GM18858 (cell line): ENCODE data around the gene TBC1D26.
"Not testable (repeated sequence)": the region's sequence is repeated elsewhere in the genome, so short reads cannot be mapped to it uniquely, and the experiment has no call there.

Experiments used
- ATAC-seq: cut with Tn5 transposase; IDR thresholded peaks from one replicate; pipeline ENCODE4 v1.9.1; 2021; ENCODE audit not compliant: unreplicated experiment

TBC1D26 gene

DNA sequence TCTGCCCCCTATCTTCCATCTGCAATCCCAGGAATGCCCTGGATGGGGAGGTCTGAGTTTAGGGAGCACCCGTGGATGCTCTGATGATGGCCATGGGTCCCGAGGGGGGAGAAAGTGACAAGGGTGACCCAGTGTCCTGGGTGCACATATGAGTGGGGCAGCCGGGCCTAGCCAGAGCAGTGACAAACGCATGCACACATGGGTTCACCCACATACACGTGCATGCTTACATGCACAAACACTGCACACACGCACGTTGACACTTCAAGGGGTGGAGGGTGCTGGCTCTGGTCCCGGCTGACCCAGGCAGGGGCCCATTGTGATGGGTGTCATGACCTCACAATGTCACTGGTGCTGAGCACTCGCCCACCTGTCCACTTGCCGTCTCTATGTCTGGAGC, at the start of gene TBC1D26:
Gene TBC1D26, plus strand, starts transcription at position 384 of the 400 bp plus-strand sequence. CDS start 3,066 bp downstream, outside the sequence.
- ATAC-seq = not testable (repeated sequence)

DNA sequence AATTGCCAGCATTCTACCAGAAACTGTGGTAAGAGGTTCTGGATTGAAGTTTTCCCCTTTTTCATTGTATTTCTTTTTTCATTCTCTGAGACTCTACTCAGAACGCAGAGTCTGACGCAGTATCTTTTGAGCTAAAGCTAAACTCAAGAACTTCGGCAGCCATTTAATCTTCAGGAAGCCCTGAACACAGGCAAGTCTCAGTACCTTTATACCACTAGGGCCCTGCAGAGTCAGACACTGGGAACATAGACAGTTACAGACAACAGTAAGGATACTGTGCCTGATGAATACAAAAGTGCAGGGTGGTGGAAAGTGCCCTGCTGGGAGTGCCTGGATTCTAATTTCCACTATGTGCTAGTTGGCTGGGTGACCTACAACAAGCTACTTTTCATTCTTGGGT, 48.9 kb upstream of the TBC1D26 start:
- ATAC-seq = not testable (repeated sequence)

DNA sequence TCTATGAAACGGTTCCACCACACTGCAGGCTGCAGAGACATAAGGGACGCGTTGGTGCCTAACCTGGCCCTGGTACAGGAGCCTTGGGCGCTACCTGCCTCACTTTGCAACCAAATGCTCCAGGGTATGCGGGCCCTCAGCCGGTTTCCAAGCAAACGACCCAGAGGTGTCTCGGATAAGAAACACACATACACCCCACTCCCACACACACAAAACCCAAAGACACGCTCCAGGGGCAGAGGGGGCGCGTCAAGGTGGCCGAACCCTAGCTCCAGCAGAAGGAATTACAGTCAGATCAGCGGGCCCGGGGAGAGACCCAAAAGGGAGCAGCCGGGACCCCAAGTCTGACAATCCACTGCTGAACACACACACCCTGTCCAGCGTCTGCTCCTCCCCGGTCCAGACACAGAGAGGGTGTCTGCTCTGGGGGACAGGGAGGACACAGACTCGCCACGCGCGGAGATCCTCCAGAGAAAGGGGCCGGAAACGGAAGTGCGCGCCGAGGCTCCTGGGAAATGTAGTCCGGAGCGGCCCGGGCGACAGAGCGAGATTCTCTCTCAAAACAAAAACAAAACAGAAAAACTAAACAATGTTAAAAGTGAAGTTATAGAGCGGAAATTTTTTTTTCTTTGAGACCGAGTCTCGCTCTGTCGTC, 48.1 kb upstream of the TBC1D26 start, which contains the start of gene TRIM16:
Gene TRIM16, minus strand, starts transcription at position 488 of the 655 bp plus-strand sequence. CDS start 32,702 bp downstream, outside the sequence.
- peak; percentile 69 for ATAC-seq

DNA sequence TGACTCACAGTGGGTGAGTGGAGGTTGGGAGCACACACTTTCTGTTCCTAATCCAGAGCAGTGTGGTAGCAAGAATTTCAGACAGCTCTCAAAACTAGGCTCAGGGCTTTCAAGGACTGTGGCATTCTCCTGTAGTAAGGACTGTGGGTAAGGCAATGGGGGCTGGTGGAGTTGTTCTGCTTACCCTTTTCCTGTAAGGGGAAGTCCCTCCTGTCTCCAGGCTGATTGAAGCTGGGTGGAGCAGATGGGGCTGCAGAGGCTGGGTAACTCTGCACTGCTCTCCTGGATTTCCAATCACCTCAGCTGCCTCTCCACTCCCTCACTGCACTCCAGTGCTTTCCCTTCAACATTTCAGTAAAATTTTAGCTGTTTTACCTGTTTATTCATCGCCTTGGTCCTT, 44.6 kb upstream of the TBC1D26 start:
- ATAC-seq = not testable (repeated sequence)

DNA sequence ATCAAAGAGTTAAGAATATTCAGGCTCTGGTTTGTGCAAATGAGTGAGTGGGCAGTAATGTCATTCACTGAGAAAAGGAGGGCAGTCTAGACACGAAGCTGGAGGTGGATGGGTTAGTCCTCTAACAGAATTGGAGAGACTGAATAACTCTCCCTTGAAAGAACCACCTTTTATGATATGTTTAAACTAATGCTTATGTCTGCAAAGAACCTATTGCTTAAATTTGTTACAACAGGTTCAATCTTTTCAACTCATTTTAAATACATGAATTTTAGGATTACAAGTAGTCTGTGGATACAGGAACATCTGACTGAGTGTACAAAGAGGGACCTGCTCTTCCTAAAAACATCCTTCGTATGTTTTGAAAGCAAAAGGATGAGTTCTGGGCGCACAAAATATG, 33.1 kb upstream of the TBC1D26 start:
- not testable (repeated sequence) for ATAC-seq

DNA sequence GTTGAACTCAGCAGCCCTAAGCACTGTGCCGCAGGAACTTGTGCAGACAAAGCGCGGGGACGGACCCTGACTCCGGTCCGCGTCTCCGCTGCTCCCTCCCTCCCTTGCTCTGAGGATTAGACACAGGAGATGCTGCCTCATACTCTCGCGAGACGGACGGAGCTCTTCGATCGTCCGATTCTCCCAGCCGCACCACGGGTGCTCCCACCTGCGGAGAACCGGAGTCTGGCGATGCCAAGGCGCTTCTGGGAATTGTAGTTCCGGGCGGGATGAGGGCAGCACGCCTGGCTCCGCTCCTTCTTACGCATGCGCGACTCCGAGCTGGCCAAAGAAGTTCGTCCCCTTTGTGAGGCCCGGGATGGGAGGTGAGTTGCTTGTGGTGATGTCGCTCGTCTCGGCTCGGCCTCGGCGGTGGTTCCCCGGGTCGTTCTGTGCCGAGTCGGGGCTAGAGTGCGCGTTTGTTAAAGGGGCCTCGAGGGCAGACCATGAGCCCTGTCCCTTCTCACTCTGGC, 32.6 kb upstream of the TBC1D26 start, which contains the start of gene ZNF286A:
Gene ZNF286A, plus strand, starts transcription at position 340 of the 512 bp plus-strand sequence. CDS start 578 bp downstream, outside the sequence.
- ATAC-seq = peak; percentile 95

DNA sequence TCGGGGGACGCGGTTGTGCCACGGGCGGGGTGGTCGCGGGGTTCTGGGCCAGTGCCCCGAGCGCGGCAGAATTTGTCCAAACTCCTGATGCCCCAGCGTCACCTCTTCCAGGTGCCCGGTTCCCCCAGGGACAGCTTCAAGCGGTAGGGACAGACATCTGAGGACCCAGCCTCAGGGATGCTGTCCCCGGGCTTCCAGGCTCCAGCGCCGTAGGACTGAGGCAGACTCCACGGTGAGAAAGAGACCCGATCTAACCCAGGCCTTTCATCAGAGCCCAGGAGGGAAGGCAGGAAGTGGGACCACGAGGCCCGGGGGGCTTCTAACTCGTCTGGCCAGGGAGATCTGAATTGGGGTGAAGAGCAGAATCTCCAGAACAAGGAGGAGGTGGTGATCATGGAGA, 32.1 kb upstream of the TBC1D26 start:
- ATAC-seq = not testable (repeated sequence)

DNA sequence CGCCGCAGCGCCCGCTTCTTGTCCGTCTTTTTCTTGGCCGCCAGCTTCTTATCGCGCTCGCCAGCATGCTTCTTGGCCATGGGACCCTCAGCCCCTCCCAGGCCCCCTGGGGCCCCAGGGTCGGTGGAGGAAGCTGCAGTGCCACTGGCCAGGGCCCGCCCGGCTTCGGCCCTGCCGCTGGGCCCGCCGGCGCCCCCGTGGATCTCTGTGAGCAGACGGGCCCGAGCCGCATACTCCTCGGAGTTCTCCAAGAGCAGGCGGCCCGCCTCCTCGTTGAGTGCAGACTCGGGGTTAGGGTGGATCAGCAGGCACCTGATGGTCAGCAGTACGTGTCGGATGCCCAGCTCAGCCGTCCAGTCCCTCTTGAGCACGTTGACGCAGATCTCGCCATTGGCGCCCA, 27.8 kb upstream of the TBC1D26 start:
- not testable (repeated sequence) for ATAC-seq

DNA sequence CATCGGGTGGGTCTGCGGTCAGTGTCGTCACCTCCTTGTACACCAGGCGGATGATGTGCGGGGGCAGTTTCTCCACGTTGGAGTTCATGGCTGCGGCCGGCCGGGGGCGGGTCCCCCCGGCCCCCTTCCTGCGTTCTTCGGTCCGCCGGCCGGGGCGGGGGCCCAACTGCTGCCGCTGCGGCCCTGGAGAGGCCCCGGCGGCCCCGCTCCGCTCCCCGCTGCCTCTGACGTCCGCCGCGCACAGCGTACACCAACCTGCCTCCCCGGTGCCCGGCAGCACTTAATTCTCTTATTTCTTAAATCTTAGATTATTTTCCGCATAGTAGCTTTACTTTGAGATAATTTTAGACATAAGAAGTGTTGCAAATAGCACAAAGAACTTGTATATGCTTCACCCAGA, 27.3 kb upstream of the TBC1D26 start:
- ATAC-seq = not testable (repeated sequence)

DNA sequence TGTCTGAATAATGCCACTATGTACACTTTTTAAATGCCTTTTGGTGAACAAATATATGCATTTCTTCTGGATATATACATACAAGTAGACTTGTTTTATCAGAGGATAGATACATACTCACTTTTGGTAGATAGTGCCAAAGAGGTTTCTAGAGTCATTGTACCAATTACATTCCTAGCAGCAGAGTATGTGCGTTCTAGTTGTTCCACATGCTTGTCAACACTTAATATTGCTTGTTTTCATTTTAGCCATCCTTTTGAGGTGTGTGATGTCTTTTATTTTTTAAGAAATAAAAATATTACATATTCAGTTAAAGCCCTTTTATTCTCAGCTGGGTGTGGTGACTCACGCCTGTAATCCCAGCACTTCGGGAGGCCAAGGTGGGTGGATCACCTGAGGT, 23.2 kb upstream of the TBC1D26 start:
- not testable (repeated sequence) for ATAC-seq

DNA sequence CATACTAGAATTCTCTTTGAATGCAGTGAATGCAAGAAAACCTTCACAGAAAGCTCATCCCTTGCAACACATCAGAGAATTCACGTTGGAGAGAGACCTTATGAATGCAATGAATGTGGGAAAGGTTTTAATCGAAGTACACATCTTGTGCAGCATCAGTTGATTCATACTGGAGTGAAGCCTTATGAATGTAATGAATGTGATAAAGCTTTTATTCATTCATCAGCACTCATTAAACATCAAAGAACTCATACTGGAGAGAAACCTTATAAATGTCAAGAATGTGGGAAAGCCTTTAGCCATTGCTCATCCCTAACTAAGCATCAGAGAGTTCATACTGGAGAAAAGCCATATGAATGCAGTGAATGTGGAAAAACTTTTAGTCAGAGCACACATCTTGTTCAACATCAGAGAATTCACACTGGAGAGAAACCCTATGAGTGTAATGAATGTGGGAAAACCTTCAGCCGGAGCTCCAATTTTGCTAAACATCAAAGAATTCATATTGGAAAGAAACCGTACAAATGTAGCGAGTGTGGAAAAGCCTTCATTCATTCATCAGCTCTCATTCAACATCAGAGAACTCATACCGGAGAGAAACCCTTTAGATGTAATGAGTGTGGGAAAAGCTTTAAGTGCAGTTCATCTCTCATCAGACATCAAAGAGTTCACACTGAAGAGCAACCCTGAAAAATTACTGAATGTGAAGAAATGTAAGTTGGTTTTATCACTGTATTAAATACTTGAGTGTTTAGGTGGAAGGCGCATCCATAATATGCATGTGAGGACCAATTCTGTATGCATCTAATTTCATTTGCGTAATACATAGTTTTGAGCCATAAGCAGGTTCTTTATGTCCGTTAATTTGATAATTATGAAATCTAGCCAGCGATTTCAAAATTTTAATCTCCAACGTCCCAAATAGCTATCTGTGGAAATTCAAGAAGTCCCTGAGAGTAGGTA, 15.2 kb upstream of the TBC1D26 start:
- not testable (repeated sequence) for ATAC-seq

DNA sequence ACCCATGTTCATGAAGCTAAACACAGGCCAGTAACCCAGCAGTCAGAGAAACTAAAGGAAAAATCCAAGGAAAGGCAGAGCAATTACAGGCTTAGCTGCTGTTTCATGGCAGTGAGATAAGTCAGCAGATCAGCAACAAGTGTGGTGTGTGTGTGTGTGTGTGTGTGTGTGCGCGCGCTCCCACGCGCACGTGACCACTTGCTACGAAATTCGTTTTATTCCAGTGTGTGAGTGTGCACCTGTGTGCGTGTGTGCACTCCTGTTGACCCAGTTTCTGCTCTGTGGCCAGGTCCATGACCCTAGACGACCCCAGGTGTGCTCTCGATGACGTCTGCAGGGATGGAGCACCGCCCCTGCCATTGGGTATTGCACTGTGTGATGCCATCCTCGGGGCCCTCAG, 1.5 kb upstream of the TBC1D26 start:
- ATAC-seq = not testable (repeated sequence)

DNA sequence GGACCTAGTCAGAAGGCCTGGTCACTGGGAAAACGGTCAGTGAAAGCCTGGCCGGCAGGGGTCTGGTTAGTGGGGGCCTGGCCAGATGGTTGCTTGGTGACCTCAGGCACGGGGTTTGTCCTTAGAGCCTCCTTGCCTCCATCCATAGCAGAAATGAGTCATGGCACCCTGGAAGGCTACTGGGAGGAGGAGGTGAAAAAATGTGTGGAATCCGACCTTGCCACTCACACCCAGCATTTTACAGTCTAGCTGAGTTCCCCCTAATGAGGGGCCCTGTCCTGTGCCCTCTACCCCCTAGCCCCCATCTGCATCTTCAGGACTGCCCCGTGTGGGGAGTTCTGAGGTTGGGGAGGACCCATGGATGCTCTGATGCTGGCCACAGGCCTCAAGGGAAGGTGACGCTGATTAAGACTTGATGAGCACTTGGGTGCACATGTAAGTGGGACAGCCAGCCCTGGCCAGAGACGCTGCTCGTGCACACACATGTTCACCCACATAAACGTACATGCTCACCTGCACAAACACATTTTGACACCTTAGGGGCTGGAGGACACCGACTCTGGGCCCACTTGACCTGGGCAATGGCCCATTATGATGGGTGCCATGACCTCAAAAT, 1.2 kb downstream of the TBC1D26 start:
- not testable (repeated sequence) for ATAC-seq

DNA sequence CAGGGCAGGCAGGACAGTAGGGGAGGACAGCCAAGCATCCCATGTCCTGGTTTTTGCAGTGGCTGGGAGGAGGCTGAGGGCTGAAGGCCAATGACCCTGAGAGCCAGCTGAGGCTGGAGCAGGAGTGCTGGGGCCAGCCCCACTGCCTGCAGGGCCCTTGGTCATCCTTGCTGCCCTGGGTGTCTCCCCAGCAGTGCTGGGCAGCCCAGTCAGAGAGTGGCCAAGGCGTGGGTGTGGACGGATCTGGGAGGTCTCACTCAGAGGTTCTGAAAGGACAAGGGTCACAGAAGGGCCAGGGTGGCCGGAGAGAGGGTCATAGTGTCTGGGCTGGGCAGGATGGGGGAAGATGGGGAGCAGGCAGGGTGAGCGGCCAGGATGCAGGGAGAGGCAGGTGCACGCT, 4.5 kb downstream of the TBC1D26 start:
- ATAC-seq = not testable (repeated sequence)

DNA sequence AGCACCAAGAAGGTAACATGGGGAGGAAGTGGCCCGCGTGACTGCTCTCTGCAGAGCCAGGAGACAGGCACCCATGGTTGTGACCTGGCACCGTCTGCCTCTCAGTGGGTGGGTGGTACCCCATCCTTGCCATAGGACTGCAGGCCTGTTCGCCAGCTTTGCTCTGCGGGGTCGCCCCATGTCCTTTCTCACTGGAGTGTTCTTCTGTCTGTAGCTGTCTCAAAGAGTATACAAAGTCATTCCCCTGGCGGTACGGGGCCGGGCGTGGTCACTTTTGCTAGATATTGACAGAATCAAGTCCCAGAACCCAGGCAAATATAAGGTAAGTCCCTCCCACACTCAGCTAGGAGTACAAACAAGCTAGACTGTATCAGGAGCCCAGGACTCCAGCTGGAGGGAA, 6.0 kb downstream of the TBC1D26 start:
- no peak for ATAC-seq

DNA sequence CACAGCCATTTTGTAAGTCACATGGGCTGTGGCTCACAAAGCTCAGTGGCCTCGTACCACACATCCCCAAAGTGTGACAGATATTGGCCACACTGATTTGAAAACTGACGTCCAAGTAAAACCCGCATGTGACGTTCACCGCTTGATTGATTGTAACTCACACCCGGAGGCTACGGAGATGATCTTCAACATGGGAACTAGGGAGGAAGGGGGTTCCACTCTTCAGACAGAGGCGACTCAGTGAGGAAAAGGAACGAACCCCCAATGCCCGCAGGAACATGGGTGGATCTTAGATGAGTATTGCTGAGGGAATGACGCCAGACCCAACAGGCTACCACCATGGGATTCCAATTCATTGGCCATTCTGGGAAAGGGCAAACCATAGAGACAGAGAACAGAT, 7.2 kb downstream of the TBC1D26 start:
- not testable (repeated sequence) for ATAC-seq

DNA sequence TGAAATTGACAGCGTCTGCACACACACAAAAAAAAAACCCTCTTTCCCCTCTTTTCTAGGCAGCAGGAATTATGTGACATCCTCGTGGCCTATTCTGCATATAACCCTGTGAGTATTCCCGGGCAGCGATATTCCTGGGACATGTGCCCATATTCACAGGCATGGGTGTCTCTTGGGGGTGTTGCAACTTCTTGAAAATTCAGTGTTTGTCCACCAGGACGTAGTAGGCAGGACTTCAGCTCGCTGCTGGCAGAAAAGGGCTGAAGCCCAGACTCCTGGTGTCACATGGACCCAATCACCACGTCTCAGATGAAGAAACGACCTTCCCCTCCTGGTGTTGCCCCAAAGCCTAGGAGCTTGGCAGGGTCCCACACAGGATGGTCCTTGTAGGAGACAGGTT, 8.0 kb downstream of the TBC1D26 start:
- not testable (repeated sequence) for ATAC-seq

DNA sequence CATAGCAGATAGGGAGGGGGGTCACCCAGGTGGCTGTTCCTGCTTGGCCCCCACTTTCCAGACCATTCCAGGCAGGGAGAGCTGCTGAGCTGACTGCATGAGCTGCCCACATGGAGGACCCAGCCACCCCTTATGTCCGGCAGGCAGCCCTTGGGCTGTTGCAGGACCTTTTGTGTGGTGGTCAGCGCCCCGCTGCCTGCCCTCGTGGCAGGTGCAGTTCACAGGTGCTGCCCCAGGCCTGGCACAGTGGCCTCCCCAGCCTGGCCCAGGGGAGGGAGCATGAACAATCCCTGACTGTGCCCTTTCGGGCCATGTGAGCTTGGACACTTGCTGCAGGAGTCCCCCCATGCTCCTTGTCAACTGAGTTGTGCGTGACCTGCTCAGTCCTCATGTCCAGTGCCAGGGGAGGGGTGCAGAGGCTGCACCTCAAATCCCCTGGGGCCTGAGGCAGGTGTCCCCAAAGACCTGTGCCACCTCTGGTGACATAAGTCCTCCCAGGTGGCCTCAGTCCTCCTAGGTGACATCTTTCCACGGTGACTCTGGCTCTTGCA, 8.6 kb downstream of the TBC1D26 start:
- no peak for ATAC-seq

DNA sequence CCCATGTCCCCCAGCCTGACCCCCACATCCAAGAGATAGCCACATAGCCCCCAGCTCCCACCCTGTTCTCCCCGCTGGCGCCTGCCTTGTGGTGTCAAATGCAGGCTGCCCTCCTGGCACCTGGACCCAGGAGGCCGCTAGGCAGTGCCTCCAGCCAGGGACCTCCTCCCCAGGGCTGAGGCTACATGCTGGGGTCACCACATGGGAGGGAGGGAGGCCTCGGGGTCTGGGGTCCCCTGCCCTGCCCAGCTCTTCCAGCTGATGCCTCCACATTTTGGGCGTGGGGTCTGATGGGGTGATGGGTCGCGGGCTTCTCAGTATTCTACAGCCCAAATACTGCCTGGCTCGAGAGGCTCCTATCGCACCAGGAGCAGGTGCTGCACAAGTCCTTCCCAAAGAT, 9.5 kb downstream of the TBC1D26 start:
- ATAC-seq = no peak

DNA sequence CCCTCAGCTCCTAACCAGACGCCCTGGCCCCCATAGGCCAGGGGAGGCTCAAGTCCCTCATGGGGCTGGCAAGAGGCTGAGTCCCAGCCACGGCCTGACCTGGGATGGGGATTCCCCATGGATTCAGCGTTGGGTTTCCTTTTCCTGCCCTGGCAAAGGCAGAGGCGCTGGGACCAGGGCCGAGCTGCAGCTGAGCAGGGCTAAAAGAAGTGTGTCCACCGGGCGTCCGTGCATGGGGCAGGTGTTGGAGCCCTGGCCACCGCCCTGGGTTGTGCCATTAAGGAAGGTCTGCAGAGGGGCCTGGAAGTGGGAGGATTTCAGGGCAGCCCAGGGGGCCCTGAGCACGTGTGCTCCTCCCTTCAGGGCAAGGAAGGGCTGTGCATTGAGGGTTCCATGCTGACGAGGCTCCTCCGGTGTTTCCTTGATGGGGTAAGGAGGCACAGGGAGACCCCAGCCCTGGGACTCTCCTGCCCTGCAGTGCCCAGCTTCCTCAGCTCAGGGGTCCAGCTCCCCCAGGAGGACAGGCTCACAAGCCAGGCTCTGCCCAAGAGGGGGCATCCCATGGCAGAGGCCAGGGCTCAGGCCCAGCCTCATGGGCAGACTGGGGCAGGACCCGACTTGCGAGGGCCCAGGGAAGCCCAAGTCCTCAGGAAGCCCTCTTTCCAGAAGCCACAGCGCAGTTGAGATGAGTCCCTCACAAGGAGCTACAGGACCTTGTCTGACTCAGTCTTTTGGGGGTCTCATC, 10.1 kb downstream of the TBC1D26 start:
- no peak for ATAC-seq
